ENCODE data around the gene PPM1F.

DNA sequence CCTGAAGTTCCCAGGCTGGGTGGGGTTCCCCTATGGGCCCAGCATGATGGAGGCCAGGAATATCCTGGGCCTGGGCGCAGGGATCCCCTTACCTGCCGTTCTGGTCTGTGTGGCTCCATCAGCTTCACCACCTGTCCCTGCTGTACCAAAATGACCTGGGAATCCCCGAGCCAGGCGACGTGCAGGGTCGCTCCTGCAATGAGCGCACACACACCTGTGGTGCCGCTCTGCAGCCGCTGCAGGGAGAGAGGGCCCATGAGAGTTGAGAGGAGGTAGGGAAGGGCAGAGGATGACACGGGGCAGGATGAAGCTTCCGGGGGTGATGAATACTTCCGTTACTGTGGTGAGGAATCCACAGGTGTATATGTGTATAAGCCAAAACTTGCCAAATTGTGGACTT lies 21.6 kb downstream of the PPM1F start:
- TF ChIP-seq, protein P1, sequence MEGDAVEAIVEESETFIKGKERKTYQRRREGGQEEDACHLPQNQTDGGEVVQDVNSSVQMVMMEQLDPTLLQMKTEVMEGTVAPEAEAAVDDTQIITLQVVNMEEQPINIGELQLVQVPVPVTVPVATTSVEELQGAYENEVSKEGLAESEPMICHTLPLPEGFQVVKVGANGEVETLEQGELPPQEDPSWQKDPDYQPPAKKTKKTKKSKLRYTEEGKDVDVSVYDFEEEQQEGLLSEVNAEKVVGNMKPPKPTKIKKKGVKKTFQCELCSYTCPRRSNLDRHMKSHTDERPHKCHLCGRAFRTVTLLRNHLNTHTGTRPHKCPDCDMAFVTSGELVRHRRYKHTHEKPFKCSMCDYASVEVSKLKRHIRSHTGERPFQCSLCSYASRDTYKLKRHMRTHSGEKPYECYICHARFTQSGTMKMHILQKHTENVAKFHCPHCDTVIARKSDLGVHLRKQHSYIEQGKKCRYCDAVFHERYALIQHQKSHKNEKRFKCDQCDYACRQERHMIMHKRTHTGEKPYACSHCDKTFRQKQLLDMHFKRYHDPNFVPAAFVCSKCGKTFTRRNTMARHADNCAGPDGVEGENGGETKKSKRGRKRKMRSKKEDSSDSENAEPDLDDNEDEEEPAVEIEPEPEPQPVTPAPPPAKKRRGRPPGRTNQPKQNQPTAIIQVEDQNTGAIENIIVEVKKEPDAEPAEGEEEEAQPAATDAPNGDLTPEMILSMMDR (optimal IDR thresholded peaks at IDR 0.05 in 1 of 3, IDR thresholded peaks at IDR 0.05 in 1 of 3, conservative IDR thresholded peaks at IDR 0.05 in 1 of 3; ENCODE audit: extremely low read depth in 1 of 3, insufficient read depth in 2 of 3, low read length in 3 of 3), result no peak
- TF ChIP-seq EZH2 (IDR thresholded peaks at IDR 0.05; ENCODE audit: low read length), result no peak

Measured in keratinocyte (primary cell).